ENCODE data around the gene BANP.
"Not testable (repeated sequence)": the region's sequence is repeated elsewhere in the genome, so short reads cannot be mapped to it uniquely, and the experiment has no call there.

BANP gene

GRCh38 chr16:87996962-87997880, 46.0 kb downstream of the BANP start:
- no peak for DNase-seq

- DNase-seq = not testable (repeated sequence)
Measured at GRCh38 chr16:87998184-87998793, 47.1 kb downstream of the BANP start.

GRCh38 chr16:87998992-87999391, 47.8 kb downstream of the BANP start:
- DNase-seq = not testable (repeated sequence)

GRCh38 chr16:88002211-88002610, 51.0 kb downstream of the BANP start:
- DNase-seq = no peak

- no peak for DNase-seq
Measured at GRCh38 chr16:88002749-88003148, 51.5 kb downstream of the BANP start.

- DNase-seq = no peak
Measured at GRCh38 chr16:88003316-88003715, 52.1 kb downstream of the BANP start.

- no peak for DNase-seq
Measured at GRCh38 chr16:88003736-88004135, 52.5 kb downstream of the BANP start.

- DNase-seq = no peak
Measured at GRCh38 chr16:88004391-88004790, 53.2 kb downstream of the BANP start.

- DNase-seq = no peak
Measured at GRCh38 chr16:88005181-88005581, 53.9 kb downstream of the BANP start.

GRCh38 chr16:88005968-88006367, 54.7 kb downstream of the BANP start:
- no peak for DNase-seq

GRCh38 chr16:88007321-88007731, 56.1 kb downstream of the BANP start:
- DNase-seq = no peak

- no peak for DNase-seq
Measured at GRCh38 chr16:88008840-88009239, 57.6 kb downstream of the BANP start.

- no peak for DNase-seq
Measured at GRCh38 chr16:88009563-88010342, 58.5 kb downstream of the BANP start.

GRCh38 chr16:88010343-88010967, 59.2 kb downstream of the BANP start:
- DNase-seq = no peak

GRCh38 chr16:88010968-88011483, 59.8 kb downstream of the BANP start:
- no peak for DNase-seq

GRCh38 chr16:88012360-88012759, 61.1 kb downstream of the BANP start:
- no peak for DNase-seq

GRCh38 chr16:88013091-88013609, 61.9 kb downstream of the BANP start:
- DNase-seq = no peak

GRCh38 chr16:88013766-88014251, 62.6 kb downstream of the BANP start:
- DNase-seq = no peak

GRCh38 chr16:88014252-88014781, 63.1 kb downstream of the BANP start:
- DNase-seq = no peak

GRCh38 chr16:88014954-88015805, 63.9 kb downstream of the BANP start:
- no peak for DNase-seq

GRCh38 chr16:88015806-88016140, 64.5 kb downstream of the BANP start:
- DNase-seq = no peak
